GM19043 (cell line): Measurements from ENCODE around the gene CDIPT.
"Not testable (repeated sequence)": the region's sequence is repeated elsewhere in the genome, so short reads cannot be mapped to it uniquely, and the experiment has no call there.

ENCODE experiments used
- ATAC-seq: cut with Tn5 transposase; IDR thresholded peaks from one replicate; pipeline ENCODE4 v1.9.1; 2021; ENCODE audit warnings: low read depth; ENCODE audit not compliant: unreplicated experiment

The CDIPT gene, protein sequence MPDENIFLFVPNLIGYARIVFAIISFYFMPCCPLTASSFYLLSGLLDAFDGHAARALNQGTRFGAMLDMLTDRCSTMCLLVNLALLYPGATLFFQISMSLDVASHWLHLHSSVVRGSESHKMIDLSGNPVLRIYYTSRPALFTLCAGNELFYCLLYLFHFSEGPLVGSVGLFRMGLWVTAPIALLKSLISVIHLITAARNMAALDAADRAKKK

DNA sequence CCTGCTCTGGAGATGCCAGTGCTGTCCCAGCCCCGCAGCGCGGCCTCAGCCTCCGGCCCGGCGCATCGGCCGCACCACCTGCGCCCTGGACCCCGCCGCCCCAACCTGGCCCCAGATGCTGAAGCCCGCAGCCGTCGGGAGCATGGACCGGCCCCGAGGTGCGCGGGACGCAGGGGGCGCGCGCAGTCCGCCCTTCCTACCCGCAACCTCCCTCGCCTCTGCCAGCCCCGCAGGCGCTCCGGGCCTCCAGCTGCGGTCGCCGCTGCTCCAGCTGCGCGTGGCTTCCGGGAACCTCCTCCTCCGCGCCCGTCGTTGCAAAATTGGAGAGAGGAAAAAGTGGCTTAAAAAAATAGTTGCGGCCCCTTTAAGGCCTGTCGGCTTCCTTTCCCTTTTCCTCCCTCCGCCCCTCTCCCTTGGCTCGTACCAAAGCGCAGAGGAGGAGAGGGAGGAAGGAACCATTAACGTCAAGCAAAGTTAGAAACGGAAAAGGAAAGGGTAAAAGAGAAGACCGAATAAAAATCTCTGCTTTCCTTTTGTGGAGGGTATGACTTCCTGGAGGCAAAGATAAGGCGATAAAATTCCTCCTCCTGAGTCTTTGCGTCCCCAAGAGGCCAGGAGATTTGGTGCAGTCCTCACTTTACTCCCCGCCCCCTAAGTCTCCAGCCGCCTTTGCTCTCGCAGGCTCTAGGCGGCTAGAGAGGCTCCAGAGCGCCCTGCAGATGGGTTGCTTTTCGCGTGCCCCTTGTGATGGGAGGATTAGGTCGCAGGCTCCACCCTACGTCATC lies at the start of gene CDIPT:
Gene CDIPT (minus strand): TSS at position 343 of the 785 bp plus-strand sequence. CDS start 369 bp downstream, outside the sequence.
- peak; percentile 94 for ATAC-seq

DNA sequence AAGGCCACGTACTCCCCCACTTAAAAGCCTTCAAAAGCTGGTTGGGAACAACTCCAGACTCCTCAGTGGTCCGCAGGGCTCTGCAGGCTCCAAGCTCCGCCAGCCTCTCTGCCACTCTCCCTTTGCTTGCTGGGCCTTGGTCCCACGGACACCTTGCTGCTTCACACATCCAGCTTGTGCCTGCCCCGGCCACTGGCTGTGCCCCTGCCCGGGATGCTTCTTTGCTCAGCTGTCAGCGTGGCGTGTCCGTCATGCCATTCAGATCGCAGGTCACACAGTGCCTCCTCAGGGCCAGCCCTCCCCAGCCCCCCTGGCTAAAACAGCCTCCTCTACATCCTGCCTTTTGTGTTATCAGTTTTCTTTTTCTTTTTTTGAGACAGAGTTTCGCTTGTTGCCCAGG lies 49.1 kb upstream of the CDIPT start:
- ATAC-seq = no peak

DNA sequence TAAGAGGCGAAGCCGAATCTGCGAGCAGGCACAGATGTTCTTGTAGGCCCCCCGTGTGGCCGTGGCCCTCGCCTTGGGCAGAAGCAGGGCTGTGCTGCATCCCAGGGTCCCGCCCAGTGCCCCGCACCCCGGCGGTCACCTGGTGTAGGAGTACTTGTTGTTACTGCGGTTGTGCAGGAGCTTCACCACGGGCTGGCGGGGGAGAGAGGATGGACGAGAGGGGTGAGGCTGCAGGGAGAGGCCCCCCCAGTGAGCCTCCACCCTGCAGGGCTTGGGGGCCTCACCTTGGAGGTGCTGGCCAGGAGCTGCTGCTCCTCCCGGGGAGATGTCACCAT lies 48.6 kb upstream of the CDIPT start:
- no peak for ATAC-seq

DNA sequence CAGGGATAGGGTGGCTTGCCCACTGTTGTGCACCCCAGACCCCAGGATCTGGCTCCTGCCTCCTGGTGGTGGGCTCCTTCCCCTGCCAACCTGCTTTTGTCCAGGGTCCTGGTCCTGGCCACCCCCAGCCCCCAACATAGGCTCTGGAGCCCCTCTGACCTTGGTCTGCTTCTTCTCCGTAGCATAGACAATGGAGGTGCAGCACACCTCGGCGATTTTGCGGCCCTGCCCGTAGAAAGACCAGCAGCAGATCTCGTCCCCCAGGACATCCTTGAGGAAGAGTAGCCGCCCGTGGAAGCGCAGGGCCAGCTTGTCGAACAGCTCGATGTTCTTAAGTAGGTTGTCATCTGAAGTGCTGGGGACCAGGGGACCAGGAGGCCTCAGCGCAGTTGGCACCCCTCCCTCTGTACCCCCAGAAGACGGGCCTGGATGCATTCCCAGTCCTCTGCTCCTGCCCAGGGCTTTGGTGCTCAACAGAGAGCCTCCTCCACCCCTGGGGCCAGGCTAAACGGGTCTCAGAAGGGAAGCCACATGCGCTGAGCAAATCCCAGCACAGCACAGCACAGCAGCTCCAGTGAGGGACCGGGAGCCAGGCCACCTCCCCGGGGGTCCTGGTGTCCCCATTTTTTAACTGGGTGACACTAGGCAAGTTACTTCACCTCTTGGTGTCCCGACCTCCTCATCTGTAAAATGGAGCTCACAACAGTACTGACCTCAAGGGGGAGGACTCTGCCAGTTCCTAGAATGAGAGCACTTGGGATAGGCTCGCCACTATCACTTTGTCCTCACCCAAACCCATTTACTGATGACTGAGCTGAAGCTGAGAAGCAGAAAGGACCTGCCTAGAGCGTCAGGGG lies 48.0 kb upstream of the CDIPT start:
- no peak for ATAC-seq

DNA sequence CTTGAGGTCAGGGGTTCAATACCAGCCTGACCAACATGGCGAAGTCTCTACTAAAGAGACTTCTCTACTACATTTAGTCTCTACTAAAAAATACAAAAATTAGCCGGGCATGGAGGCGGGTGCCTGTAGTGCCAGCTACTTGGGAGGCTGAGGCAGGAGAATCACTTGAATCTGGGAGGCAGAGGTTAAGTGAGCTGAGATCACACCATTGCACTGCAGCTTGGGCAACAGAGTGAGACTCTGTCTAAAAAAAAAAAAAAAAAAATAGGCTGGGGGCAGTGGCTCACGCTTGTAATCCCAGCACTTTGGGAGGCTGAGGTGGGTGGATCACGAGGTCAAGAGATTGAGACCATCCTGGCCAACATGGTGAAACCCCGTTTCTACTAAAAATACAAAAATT lies 46.8 kb upstream of the CDIPT start:
- not testable (repeated sequence) for ATAC-seq

DNA sequence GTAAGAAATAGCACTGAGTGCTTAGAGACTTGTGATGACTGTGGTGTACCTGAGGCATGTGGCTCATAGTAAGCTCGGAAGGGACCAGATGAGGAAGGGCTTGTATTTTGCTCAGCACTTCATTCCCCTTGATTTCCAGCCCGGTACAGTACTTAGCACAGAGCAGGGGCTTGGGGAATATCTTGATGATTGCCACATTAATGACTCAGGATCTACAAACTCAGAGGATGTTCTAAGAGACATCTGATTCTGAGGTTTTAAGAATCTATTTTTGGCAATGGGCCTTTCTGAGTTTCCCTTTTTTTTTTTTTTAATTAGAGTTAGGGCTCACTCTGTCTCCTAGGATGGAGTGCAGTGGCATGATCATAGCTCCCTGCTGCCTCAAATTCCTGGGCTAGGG lies 46.4 kb upstream of the CDIPT start:
- ATAC-seq = no peak

DNA sequence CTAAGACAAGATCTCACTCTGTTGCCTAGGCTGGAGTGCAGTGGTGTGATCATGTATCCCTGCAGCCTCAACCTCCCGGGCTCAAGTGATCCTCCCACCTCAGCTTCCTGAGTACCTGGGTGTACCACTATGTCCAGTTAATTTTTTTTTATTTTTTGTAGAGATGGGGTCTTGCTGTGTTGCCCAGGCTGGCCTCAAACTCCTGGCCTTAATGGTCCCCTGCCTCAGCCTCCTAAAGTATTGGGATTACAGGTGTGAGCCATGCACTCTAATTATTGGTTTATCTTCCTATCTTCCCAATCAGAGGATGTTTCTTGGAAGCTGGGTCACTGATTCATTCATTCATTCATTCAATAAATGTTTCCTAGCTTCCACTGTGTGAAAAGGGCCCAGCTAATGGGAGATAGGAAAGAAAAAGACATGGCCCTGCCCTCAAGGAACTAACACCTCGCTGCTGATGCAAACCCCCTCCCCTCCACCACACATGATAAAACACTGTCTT lies 45.7 kb upstream of the CDIPT start:
- no peak for ATAC-seq

DNA sequence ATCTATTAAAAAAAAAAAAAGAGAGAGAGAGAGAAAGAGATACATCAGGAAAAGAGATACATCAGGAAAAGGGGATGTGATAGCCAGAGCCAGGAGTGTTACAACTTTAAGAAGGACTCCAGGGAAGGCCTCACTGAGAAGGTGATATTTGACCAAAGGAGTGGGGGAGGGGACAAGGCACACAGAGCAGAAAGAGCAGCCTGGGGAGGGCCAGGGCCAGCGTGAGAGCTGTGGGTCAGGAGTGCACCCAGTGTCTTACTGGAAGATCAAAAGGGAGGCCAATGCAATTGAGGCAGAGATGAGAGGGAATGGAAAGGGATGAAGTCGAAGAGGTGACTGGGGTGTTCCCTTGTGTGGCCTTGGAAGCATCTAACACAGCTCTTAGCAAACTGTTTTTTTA lies 44.9 kb upstream of the CDIPT start:
- ATAC-seq = no peak

DNA sequence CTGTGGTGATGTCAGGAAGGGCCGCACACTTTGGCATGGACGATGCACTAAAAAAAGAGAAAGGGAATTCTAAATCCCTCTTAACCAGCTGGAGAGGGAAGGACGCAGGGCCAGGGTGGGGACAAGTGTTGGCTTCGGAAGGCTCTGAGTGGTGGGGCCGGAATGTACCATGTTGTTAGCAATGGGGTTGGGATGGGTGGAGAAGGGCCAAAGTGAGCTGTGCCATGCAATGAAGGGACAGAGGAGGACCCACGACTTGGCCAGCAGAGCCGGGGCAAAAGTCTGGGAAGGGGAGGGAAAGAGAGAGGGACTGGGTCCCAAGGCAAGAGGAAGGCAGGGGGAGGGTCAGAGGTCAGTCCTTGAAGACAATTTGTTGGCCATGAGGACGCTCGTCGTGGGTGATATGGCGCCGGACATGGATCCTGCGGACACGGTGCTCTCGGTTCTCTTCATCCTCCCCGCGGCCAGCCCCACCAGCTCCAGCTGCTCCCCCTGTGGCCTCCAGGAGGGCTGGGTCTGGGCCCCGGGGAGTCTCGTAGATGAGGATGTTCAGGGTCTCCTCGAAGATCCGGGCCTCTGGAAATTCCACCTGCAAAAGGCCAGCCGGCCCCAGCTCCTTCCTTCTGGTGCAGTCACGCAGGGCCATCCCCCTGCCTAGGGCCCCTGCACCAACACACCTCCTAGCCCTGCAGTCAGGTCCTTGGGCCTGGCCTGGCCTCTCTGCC lies 43.7 kb upstream of the CDIPT start:
- ATAC-seq = no peak

DNA sequence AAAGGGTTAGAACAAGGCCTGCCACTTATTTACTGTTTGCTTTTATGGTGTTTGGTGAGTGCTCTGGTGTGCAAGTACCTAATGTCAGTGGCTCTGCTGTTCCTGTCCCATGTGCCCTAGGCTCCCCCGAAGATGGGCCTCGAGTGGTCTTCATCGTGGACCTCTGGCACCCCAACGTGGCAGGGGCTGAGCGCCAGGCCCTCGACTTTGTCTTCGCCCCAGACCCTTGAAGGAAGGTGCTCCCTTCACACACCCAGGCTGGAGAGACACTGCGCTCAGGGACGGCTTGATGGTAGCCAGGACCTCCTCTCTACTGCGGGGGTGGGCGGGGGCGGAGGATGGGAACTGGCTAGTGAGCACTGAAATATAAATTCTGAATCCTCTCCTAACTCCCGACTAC lies 42.6 kb upstream of the CDIPT start:
- no peak for ATAC-seq

DNA sequence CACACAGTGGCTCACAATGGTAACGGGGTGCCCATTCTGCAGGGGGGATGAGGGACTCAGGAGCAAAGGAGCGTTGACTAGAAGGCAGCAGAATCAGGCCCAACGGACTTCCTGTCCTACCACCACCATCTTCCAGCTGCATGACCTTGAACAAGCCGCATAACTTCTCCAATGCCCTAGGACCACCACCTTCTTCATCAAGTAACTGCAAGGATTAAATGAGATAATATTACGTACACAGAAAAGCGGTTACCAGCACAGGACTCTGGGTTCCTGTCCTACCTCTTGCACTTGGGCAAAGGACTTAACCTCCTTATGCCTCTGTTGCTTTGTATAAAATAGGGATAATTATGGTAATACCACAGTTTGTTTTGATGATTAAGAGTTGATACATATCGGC lies 41.9 kb upstream of the CDIPT start:
- no peak for ATAC-seq

DNA sequence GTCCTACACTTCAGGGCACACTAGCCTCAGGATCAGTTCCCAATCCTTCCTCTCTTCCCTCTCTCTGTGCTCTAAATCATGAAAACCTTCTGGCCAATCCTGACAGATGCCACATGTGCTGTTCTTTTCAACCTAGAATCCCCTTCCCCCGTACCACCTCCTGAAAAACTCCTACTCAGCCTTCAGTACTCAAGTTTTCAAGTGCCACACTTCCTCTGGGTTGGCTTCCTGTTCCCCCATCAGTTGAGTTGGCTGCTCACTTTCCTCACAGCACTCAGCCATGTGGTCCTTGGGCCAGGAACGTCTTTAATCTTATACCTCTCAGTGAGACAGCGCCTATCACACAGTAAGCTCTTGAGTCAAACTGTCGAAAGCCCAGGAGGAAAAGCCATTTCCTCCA lies 40.6 kb upstream of the CDIPT start:
- no peak for ATAC-seq

DNA sequence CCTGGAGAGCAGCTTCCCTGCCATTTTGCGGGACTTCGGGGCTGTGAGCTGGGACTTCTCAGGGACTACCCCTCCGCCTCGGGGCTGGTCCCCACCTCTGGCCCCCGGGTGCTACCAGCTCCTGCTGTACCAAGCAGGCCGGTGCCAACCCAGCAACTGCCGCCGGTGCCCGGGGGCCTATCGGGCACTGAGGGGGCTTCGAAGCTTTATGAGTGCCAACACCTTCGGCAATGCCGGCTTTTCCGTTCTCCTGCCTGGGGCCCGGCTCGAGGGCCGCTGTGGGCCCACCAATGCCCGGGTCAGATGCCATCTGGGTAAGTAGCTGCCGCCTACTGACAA lies 38.5 kb upstream of the CDIPT start:
- no peak for ATAC-seq

DNA sequence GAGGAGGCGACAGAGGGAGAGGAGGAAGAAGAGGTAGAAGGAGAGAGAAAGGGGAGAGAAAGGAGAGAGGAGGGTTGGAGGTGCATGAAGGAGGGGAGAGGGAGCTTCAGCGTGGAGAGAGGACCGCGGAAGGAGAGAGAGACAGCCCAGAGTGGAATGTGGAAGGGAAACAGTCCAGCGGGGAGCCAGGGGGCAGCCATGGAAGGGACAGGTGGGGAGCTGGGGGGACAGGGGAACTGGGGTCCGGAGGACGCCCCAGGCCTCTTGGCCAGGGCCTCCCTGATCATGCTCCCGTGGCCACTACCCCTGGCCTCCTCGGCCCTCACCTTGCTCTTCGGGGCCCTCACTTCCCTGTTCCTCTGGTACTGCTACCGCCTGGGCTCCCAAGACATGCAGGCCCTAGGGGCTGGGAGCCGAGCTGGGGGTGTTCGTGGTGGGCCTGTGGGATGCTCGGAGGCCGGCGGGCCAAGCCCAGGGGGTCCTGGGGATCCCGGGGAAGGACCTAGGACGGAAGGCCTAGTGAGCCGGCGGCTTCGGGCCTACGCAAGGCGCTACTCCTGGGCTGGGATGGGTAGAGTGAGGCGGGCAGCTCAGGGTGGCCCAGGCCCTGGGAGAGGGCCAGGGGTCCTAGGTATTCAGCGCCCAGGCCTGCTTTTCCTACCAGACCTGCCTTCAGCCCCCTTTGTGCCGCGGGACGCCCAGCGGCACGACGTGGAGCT lies 38.0 kb upstream of the CDIPT start:
- ATAC-seq = no peak

DNA sequence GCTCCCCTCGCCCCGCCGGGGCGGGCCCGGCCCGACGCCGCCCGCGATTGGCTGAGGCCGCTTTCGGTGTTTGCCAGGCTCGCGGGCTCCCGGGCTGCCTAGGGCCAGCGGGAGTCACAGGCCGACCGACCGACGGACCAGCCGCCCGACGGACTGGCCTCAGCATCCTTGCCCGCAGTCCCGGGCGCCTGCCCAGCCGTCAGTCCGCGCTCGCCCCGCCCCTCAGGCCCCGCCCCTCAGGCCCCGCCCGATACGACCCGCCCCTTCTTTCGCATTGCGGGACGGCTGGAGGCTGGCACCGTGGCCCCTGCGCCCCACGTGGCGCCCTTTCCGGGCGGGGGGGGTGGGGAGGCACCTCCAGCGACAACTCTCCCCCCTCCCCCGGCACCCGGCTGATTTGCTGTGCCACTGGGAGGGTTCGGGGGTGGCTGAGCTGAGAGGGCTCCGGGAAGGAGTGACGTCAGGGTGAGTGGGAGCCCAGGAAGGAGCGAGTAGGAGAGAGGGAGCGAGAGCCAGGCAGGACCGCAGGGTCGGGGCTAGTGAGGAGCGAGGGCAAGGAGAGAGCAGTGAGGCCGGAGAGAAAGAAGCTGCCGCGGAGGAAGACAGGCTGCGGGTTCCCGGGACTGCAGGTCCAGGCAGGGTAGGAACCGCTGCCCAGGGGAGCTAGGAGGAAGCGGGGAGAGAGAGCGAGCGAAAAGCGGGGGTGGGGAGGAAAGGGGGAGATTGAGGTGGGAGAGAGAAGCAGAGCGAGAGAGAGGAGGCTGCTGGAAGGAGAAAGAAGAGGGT lies 37.3 kb upstream of the CDIPT start, which contains the start of gene ASPHD1:
Gene ASPHD1 (plus strand): TSS at position 387 of the 786 bp plus-strand sequence. CDS start 484 bp downstream, outside the sequence.
- no peak for ATAC-seq

DNA sequence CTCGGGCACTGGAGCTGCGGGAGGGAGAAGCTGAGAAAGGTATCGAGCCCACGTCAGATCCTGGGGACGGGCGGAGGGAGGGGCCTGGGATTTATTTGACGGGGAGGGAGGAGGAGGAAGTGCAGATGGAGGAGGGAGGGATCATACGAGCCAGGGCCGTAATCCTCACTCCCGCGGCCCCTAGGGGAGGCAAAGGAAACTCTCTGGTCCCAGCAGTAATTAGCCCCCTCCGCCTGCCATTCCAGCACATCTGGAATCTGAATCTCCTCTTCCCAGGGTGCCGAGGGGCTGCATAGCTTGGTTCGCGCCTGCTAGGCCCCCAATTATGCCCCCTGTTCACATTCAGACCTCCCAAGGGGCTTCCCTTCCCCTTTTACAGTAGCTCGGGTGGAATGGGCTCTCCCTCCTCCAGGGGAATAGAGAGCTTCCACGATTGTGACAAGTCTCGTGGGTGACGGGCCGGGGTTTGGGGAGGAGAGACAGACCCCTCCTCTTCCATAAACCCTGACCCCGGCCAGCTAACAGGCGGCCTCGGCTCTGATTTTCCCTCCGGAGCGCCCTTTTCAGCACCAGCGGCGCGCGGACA lies 36.6 kb upstream of the CDIPT start, which contains the start of gene SEZ6L2:
Gene SEZ6L2 (minus strand): TSS at position 35 of the 586 bp plus-strand sequence. CDS start 531 bp downstream, outside the sequence.
- no peak for ATAC-seq

DNA sequence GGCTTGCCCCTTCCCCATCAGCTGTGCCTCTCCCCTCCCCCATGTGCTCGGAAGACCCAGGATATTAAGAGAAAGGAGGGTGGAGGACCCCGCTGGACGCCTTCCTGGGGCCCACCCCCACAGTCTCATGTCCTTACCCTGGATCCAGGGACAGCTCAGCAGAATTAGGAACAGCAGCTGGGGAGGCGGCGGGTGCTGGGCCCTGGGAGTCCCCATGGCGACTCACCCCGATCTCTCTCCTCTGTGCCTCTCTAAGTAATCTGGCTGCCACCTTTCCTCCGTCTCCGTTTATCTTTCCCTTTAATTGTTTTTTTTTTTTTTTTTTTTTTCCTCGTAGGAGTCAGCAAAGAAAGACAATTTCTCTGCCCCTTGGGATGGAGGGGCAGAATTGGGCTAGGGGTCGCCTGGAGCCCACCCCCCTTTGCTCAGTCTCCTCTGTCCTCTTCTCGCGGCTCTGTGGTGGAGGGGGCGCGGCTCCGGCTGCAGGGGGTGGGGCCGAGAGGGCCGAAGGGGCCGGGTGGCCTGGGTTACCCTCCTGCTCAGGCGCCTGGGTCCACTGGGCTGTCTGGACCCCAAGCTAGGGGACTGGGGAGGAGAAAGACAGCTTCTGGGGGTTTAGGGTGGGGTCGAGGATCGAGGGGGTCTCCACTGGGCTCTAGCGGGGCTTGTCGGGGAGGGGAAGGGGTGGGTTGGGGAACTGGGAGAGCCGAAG lies 35.9 kb upstream of the CDIPT start:
- ATAC-seq = no peak
